ENCODE results near the gene CTNNBL1.

CTNNBL1 gene

DNA sequence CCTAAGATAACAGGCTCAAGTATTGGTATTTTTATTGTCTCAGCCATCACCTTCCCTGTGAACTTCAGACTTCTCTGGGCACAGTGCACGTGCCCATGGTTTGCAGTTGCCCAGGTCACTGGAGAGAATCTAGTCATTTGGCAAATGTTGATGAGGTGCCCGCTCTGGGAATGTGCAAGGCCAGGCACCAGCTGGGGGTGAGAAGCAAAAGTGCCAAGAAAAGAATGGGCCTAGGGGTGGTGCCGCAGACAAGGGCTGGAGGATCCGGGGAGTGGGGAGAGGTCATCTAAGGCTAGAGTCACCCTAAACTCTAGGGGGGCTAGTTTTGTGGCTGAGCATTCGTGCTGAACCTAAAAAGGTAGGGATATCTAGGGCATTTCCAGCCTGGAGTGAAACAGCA, 152.0 kb downstream of the CTNNBL1 start:
- no peak for DNase-seq (ENCODE audit: low read depth)
- TF ChIP-seq, protein P1, sequence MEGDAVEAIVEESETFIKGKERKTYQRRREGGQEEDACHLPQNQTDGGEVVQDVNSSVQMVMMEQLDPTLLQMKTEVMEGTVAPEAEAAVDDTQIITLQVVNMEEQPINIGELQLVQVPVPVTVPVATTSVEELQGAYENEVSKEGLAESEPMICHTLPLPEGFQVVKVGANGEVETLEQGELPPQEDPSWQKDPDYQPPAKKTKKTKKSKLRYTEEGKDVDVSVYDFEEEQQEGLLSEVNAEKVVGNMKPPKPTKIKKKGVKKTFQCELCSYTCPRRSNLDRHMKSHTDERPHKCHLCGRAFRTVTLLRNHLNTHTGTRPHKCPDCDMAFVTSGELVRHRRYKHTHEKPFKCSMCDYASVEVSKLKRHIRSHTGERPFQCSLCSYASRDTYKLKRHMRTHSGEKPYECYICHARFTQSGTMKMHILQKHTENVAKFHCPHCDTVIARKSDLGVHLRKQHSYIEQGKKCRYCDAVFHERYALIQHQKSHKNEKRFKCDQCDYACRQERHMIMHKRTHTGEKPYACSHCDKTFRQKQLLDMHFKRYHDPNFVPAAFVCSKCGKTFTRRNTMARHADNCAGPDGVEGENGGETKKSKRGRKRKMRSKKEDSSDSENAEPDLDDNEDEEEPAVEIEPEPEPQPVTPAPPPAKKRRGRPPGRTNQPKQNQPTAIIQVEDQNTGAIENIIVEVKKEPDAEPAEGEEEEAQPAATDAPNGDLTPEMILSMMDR (IDR thresholded peaks at IDR 0.05; ENCODE audit: insufficient read depth, low read depth, low read length, missing control alignments), result no peak
- H3K4me3 ChIP-seq (ENCODE audit: low read length), result no peak overlapping the region

DNA sequence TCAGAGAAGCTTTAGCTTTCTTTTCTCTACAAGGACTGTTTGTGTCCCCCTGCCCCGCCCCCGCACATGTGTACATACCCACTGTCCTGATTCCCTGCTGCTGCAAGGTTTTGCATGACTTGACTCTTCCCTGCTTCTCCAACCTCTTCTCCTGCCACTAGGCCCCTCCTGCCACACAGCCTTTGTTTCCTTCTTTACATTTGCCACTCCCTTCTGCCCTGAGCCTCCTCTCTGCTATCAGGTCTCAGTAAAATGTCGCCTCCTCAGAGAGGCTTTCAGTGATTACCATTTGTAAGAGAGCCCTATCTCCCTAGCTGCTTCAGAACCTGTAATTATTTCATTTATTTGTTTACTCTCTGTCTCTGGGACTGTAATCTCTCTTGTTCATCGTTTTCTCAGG, 152.7 kb downstream of the CTNNBL1 start:
- TF ChIP-seq, protein P1 (IDR thresholded peaks at IDR 0.05; ENCODE audit: insufficient read depth, low read depth, low read length, missing control alignments), result no peak
- no peak overlapping the region for H3K4me3 ChIP-seq (ENCODE audit: low read length)
- DNase-seq (ENCODE audit: low read depth), result no peak

DNA sequence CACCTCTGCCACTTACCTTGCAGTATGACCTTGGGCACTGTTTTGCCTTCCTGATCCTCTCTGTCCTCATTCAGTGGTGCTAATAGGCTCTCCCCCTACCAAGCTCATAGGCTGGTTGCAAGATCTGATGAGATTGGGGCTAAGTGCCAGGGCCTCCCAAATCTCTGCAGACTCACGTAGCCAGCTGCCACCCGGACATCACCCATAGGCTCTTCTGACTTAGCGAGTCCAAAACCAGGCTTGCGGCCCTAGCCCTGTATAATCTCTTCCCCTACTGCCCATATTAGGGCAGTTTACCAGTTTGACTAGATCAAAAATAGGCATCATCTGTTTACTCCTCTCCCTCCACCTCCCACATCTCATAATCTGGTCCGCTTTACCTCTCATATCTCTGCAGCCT, 154.9 kb downstream of the CTNNBL1 start:
- TF ChIP-seq, protein P1 (IDR thresholded peaks at IDR 0.05; ENCODE audit: insufficient read depth, low read depth, low read length, missing control alignments), result no peak
- no peak overlapping the region for H3K4me3 ChIP-seq (ENCODE audit: low read length)
- no peak for DNase-seq (ENCODE audit: low read depth)

DNA sequence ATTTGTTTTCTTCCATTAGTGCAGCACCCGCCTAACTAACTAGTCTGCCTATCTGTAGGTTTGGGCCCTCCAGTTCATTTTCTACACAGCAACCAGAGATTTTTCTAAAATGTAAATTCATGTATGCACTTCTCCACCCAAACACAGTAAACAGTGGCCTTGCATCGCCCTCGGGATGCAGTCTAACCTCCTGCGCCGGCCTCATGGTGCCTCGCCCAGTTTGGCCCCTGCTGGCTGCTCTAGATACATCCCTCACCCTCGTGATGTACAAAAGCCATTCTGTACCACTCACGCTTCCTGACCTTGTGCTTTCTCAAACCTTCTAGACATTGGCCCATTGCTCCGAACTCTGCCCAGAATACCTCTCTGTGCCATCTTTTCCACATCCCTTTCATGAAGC, 155.3 kb downstream of the CTNNBL1 start:
- DNase-seq (ENCODE audit: low read depth), result no peak
- H3K4me3 ChIP-seq (ENCODE audit: low read length), result no peak overlapping the region
- TF ChIP-seq, protein P1 (IDR thresholded peaks at IDR 0.05; ENCODE audit: insufficient read depth, low read depth, low read length, missing control alignments), result no peak

DNA sequence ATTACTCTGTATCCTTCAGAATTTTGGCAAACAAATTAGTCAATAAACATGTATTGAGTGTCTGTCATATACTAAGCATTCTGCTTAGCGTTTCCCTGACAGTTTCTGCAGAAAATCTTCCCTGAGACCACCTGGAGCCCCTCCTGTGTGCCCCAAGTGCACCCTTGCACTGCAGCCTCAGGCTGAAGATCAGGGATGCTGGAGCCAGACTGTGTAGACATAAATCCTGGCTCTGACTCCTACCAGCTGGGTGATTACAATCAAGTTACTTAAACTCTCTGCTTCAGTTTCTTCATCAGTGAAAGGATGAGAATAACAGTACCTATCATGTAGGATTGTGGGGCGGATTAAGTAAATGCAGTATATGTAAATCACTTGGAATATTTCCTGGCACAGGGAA, 155.7 kb downstream of the CTNNBL1 start:
- H3K4me3 ChIP-seq (ENCODE audit: low read length), result no peak overlapping the region
- TF ChIP-seq, protein P1 (IDR thresholded peaks at IDR 0.05; ENCODE audit: insufficient read depth, low read depth, low read length, missing control alignments), result no peak
- DNase-seq (ENCODE audit: low read depth), result no peak

DNA sequence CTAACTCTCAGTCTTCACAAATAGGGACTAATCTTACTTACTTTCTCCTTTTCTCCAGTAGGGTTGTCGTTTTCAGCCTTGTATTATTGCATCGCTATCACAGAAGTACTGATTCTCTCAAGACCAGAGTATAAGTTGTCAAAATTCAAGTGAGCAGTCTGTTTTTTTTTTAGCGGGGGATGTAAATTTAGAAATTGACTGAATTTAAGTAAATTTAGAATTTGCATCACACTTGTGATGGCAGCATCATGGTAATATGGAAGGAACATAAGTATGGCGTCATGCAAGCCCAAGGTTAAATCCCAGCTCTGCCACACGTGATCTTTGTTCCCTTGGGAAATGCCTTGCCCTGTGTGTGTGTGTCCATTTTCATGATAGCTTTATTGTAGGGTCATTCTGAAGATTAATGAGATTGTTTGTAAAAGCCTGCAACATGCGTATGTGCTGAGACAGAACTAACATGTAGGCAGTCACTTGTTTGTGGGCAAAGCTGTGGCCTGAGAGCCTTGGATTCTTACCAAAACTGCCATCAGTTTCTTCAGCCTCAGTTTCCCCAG, 156.3 kb downstream of the CTNNBL1 start:
- TF ChIP-seq, protein P1 (IDR thresholded peaks at IDR 0.05; ENCODE audit: insufficient read depth, low read depth, low read length, missing control alignments), result no peak
- no peak overlapping the region for H3K4me3 ChIP-seq (ENCODE audit: low read length)
- no peak for DNase-seq (ENCODE audit: low read depth)

DNA sequence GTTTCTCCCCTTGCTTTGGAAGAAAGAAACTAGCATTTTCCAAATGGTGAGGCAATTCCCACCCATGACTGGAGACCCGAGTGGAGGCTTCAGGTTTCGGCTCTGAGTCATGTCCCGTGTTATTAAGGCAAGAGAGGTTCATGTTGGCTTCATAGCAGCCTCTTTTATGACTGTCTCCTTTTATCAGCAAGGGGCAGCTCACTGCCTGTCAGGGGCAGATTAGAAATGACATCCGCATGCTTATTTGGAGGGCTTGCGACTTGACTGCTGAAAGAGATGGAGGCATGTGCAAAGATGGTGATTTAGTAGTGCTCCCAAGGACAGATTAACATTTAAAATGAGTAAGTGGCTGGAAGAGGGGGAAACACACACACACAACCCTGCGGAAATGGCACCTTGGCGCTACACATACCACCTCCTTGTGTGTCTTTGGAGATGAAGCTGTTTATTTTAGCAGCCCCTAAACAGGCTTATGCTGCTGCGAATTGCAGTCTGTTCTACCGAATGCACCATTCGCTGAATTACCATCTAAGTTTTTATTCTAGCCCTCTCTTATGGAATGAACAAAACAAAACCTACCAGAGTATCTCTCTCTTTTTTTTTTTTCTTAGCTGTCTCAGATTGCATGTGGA, 157.0 kb downstream of the CTNNBL1 start:
- DNase-seq (ENCODE audit: low read depth), result no peak
- TF ChIP-seq, protein P1 (IDR thresholded peaks at IDR 0.05; ENCODE audit: insufficient read depth, low read depth, low read length, missing control alignments), result no peak
- no peak overlapping the region for H3K4me3 ChIP-seq (ENCODE audit: low read length)
